GM21367 (cell line): ENCODE results near the gene TMEM174.

Experiments used
- ATAC-seq: cut with Tn5 transposase; IDR thresholded peaks from one replicate; pipeline ENCODE4 v1.9.1; 2021; ENCODE audit not compliant: unreplicated experiment

The TMEM174 gene, protein sequence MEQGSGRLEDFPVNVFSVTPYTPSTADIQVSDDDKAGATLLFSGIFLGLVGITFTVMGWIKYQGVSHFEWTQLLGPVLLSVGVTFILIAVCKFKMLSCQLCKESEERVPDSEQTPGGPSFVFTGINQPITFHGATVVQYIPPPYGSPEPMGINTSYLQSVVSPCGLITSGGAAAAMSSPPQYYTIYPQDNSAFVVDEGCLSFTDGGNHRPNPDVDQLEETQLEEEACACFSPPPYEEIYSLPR

DNA sequence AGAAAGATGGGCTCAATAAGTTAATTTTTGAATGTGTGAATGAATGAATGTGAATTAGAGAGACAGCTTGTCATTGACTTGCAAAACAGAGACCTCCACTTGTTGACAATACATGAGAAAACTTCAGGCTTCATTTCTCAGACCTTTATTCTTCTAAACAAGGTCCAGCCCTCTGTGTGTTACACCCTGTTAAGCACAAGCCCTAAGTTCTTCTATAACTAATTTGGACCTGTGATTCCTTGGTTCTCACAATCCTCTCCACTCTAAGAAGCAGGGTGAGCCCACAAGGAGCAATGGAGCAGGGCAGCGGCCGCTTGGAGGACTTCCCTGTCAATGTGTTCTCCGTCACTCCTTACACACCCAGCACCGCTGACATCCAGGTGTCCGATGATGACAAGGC, at the start of gene TMEM174:
Gene TMEM174, plus strand, starts transcription at position 243 of the 400 bp plus-strand sequence. Its CDS starts 51 bp downstream, at position 294.
- ATAC-seq = no peak

DNA sequence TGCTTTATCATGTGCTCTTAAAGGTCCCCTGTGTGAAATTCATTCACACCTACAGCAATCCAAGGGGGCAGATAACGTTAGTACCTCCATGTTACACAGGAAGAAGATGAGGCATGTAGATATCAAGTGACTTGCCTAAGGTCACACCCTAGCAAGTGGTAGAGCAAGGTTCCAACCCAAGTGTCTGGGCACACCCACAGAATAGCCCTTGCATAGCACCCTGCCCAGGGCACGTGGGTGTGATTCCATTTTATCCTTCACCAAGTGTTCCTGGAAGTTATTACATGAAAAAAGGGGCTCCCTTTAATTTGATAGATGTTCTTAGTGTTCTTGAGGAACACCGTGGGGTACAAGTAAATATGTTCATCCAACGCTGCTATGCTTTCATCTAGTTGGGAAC, 47.7 kb upstream of the TMEM174 start:
- no peak for ATAC-seq

DNA sequence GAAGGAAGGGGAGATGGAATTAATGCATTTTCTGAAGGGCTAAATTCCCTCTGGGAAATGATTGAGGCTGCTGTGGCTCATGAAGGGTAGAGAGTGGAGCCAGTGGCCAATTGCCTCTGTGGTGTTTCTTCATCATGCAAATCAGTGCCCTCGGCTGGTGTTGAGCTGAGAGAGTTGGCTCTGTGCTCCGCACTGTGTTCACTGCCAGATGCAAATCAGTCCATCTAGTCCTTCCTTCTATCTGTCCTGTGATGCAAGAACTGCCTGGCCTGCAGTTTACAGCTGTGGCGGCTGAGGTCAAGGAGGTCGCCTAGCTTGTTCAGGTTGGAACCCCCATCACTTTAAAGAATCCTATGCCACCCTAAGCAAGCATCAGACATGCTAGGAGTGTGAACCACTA, 46.6 kb upstream of the TMEM174 start:
- ATAC-seq = no peak

DNA sequence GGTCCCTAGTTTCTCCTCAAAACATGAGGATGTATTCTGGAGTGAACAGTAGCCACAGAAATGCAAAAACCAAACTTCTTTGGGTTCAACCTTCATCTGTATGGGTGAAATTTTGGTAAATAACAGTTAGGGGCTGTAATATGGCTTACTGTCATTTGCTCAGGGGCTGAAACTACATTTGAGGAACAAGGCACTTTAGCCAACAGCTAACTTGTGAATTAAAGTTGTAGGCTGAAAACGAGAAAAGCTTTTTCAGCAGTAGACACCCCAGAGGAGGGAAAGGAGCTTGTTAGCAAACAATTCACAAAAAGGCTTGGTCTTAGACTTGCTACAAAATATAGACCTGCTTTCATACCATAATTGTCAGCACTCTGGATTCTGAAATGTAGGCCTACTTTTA, 46.0 kb upstream of the TMEM174 start:
- ATAC-seq = no peak

DNA sequence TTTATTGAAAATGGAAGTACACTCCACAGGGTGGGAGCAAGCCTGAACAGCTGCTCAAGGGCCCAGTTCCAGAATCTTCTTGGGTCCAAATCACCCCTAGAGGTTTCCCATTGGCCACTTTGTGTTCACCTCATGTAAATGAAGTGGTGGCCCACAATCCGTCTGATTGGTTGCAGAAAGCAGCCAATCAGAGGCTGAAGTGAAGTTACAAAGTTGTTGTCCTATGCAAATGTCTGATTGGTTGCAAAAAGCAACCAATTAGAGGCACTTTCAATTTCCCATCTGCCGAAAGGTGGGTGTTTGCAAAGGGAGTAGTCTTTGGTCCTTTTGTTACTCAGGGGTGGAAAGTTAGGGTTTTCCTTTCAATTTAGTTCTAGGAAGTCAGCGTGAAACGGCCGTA, 43.9 kb upstream of the TMEM174 start:
- ATAC-seq = no peak

DNA sequence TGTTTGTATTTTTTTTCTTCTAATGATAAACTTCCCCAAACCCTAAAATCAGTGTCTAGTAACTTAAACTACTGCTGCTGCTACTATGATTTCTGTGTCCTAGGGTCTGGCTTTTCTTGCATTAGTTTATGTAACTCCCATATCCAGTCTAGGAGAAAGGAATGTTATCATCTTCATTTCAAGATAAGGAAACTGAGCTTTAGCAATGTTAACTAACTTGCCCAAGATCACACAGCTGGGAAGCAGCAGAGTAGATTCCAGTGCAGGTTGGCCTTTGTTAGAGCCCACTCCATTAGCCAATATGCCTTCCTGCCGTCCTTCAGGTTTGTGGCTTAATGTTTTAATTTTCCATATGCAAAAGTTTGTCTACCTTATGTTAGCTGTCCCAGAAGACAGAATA, 42.2 kb upstream of the TMEM174 start:
- no peak for ATAC-seq

DNA sequence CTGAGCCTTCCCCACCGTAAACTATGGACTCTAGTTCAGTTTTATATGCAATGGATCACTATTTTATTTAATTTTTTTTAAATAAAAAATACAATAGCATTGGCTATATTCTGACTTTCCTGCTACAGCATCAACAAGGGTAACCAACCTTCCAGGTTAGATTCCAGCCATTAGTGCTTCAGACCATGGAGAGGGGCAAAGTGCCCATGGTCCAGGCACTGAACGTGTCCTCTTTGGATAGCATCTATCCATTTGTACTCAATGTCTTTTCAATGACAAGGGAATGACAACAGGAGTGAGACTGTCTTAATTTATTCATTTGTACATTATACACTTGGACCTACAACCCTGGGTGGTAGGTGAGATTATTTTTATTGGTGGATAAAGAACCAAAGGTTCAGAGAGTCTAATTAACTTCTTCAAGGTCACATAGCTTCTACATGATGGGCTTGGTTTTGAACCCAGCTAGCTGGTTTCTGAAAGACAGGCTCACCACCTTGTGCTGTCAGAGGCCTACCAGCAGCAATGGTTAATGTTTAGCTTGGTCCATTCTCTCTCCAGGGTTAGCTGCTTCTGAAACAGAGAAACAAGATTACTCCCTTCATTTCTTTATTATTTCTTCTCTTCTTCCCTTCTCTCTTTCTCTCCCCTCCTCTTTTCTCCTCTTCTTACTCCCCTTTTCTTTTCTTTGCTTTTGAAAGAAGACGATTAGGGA, 41.1 kb upstream of the TMEM174 start:
- no peak for ATAC-seq

DNA sequence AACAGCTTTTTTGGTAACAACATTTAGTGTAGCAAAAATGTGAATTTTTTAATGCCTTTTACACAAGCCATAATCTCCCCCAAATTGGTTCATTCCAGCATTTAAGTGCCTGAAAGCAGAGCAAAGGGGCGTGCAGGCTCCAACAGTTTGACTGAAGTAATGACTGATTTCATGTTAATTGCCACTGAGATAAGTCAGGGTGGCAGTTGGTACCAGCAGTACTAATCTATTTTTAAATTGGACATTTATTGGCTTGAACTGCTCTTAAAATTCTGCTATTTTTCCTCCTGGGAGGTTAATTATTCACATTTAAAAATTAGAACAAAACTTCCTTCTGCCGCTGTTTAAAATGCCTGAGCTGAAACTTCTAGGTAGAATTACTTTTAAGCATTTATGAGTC, 40.2 kb upstream of the TMEM174 start:
- ATAC-seq = no peak

DNA sequence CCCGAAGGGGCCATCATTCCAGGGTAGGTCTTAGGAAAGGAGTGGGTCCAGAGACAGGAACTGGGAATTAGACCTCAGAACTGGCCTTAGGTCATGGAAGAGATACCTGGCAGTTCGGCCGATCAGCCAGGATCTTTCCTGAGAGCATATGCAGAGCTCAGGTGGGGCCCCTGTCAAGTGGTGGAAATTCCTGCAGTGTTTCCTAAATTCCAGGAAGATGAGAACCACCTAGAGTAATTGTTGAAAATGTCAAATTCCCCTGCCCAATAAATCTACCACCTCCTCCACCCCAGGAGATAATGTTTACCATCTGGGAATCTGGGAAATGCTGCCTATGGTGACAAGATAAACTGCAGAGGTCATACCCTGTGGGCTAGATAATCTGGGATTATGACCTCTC, 38.0 kb upstream of the TMEM174 start:
- ATAC-seq = no peak

DNA sequence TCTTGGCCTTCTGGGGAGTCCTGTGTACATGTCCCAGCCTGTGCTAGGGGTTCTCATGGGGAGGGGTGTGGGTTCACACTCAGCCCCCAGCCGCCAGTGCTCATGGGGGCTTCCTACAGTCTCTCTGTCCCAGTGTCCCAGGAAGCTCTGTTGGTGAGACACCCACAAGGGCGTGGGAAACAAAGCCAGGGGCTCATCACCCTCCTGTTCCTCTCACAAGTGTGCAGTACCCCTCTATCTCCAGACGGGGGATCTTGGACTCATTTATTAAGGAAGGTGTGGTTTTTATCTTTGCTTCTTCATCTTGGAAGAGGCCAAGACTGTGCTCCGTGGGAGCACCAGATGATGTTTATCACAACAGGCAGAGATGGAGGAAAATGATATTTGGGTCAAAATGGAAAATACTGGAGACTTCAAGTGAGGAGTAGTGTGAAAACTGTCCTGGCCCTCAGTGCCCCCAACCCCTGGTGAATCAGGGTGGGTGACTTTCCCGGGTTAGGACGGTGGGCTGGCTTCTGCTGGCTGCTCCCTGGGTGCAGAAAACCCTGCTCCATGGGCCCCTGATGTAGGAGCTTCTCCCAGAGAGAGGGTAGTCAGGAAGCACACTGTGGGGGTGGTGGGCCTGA, 37.5 kb upstream of the TMEM174 start:
- ATAC-seq = no peak

DNA sequence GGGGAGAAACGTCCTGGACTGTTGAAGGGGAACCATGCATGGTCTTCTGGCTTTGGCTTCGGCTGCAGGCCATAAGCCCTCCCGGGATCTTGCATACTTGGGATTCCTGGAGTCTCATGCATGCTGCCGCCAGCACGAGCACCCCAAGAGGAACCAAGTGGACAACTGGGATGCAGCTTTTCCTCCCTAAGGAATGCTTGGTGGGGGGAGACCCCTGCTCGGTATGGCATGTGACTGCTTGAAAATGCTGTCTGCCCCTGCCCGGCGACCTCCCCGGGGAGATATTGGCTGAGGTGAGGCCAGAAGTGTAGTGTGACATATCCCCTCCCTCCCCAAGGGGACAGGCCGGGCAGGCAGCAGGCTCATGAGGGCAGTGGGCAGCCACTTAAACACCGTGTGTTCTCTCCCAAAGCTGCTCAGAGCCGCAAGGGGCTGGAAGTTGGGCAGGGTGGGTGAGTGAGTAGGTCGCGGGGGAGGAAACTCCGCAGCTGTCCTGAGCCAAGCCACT, 36.9 kb upstream of the TMEM174 start:
- ATAC-seq = no peak

DNA sequence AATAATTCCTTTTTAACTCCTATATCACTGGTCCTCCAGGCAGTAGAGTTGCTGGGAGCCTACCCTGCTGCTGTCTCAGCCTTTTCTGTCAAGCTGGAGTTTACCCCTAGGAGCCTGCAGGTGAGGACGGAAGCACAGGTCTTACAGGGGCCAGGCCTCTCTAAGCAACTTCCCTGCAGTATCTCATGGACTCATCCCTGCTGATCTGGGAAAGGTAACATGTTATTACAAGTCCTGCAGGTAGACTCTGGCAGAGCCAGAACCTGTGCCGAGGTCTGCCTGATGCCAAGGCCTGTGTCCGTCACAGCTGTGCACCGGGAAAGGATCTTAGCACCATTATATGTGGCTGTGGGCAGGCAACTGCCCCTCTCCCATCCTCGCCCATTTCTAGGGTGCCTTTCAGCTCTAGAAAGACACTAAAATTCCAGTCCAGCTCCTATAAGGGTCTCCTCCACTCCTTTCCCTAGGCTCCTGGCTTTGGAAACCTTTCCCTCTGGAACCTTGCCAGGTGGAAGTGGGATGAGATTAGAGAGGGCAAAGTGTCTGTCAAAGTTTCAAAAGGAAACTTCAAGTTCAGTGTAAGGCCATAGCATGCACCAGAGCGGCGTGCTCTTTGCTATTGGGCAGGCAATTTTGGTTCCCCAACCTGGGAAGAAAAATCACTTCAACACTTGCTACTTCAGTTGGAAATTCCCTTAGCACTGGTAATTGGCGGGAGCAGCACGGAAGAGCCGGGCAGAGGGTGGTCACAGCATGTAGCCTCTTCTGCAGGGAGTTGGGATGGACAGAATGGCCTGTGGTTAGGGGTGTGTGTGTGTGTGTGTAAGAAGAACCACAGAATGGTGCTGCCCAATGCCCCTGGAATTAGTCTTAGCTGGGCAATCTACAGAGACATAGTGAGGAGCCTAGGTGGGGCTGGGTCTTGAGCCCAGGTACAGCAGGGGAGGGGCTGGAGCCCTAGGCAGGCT, 35.1 kb upstream of the TMEM174 start:
- no peak for ATAC-seq

DNA sequence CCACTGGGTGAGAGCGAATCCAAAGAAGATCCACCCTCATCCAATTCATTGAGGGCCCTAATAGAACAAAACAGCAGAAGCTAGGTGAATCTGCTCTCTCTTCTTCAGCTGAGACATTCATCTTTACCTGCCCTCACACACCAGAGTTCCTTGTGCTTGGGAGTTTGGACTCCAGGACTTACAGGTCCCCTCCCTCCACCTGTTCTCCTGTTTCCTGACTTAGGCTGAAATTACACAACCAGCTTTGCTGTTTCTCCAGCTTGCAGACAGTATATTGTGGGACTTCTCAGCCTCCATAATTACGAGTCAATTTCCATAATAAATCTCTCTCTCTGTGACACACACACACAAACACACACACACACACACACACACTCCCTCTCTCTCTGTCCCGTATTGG, 33.5 kb upstream of the TMEM174 start:
- ATAC-seq = no peak

DNA sequence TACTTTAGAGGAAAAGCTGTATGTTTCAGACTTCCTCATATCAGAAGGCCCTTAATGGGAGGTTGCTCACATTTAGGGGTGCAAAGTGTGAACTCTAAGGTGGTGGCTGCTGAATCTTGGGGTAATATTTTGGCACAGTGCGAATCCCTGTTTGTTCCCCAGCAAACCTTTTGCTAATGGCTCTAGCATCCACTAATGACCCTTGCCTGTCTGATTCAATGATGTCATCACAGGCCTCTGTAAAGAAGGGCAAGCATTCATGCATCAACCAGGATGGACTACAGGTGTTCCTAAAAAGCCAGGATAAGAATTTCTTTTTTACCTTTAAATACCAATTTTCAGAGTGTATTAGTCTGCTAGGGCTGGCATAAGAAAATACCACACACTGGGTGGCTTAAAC, 32.2 kb upstream of the TMEM174 start:
- ATAC-seq = no peak

DNA sequence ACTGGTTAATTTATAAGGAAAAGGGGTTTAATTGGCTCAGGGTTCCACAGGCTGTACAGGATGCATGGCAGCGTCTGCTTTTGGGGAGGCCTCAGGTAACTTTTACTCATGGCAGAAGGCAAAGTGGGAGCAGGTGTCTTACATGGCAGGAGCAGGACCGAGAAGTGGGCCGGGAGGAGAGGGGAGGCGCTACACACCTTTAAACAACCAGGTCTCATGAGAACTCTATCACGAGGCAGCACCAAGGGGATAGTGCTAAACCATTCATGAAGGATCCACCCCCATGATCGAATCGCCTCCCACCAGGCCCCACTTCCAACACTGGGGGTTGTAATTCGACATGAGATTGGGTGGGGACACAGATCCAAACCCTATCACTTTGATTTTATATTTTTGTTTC, 31.0 kb upstream of the TMEM174 start:
- no peak for ATAC-seq

DNA sequence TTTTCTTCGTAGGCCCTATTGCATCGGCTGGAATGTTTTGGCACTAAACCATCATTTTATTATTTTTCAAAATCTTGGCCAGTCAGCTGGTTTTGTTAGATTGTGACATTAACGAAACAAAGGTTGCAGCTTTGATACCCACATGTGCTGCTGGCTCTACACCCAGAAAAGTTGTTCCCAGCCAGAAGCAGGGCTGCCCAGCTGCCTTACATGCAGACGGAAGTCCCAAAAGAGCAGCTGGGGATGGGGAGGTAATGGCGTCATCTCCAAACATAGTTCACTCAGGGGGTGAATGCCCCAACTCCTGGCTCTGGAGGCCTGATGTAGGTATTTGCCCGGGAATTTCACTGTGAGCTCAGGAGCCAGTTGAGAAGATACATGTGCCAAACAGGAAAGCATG, 29.3 kb upstream of the TMEM174 start:
- no peak for ATAC-seq

DNA sequence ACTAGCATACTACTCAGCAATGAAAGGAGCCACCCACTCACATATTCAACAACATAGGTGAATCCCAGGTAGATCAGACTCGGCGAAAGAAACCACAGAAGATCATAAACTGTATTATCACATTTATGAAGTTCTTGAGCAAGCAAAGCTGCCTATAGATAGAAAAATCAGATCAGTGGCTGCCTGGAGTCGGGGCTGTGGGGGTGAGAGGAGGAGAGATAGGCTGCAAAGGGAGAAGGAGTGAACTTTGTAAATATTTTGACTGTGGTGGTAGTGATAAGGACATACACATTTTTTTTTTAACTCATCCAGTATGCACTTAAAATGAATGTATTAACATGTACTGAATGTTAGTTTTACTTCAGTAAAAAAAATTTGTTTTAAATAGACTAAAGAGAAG, 23.5 kb upstream of the TMEM174 start:
- ATAC-seq = no peak

DNA sequence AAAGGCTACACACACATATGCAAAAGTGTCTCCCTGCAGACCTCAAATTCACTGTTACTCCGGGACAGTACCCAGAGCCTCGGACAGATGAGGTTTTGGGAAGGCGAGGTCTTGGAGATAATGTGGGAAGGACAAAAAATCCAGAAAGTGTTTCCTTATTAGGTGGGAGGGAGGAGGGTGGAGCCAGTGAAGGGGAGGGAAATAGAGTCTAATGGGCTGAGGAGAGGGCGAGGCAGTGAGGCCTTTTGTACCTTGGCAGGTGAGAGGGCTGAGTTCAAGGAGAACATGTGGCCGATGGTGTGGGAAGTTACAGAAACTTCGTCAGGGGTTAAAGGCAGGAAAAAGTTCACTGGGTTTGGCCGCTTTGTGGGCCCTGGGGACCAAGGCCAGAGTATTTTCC, 22.1 kb upstream of the TMEM174 start:
- ATAC-seq = no peak

DNA sequence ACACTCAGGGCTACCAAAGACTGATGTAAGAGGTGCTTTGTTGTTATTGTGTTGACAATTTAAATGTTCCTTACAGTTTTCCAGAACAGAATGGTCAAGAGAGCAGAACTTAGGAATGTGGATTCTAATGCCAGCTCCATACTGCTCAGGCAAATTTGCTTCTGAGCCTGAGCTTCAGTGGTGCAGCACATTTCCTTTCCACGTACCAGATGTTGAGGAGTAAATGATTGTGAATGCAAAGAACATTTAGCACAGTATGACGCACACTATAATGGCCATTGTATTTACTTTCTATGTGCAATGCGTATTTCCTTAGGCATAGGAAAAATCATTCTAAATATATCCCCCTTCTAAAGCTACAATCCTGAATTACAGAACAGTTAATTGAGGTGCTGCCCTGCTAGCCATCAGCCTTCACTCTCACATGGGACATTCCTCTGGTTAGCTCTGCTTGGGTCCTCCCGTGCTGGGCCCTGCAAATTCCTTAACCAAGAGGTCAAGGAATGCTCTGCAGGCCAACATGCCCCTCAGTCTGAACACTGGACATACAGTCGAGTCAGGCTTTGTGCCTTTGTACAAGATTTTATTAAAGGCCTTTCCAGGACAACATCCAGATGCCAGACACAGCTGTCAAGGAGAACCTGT, 21.1 kb upstream of the TMEM174 start:
- no peak for ATAC-seq
